ENCODE data around the gene KRTAP5-7.

The KRTAP5-7 gene

DNA sequence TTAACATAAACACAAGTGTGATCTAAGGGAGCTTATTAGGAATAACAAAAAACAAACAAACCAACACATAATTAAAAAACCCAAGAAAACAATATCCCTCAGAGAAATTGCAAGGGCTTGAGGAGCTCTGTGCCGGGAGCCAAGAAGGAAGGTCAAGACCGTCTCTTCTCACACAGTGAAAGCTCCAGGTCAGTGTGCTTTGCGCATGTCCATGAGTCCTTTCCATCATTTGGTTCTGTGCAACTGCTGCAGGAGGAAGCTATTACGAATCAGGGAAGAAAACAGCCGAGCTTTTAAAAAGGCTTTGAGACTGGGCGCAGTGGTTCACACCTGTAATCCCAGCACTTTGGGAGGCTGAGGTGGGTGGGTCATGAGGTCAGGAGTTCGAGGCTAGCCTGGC is 15.3 kb downstream of the KRTAP5-7 start:
- TF ChIP-seq, protein P1, sequence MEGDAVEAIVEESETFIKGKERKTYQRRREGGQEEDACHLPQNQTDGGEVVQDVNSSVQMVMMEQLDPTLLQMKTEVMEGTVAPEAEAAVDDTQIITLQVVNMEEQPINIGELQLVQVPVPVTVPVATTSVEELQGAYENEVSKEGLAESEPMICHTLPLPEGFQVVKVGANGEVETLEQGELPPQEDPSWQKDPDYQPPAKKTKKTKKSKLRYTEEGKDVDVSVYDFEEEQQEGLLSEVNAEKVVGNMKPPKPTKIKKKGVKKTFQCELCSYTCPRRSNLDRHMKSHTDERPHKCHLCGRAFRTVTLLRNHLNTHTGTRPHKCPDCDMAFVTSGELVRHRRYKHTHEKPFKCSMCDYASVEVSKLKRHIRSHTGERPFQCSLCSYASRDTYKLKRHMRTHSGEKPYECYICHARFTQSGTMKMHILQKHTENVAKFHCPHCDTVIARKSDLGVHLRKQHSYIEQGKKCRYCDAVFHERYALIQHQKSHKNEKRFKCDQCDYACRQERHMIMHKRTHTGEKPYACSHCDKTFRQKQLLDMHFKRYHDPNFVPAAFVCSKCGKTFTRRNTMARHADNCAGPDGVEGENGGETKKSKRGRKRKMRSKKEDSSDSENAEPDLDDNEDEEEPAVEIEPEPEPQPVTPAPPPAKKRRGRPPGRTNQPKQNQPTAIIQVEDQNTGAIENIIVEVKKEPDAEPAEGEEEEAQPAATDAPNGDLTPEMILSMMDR (IDR thresholded peaks at IDR 0.05; ENCODE audit: control extremely low read depth, extremely low read depth, low read depth, missing control alignments) = no peak
- ChIA-PET POLR2A (no interaction called here), CTCF (interaction anchor here (1.2 to 2.7 kb wide), 2 partner anchors 21 to 38 kb away, joined by 5 to 13 read pairs; no protein-coding TSS in a partner anchor)
- DNase-seq (ENCODE audit: extremely low spot score) = no peak

DNA sequence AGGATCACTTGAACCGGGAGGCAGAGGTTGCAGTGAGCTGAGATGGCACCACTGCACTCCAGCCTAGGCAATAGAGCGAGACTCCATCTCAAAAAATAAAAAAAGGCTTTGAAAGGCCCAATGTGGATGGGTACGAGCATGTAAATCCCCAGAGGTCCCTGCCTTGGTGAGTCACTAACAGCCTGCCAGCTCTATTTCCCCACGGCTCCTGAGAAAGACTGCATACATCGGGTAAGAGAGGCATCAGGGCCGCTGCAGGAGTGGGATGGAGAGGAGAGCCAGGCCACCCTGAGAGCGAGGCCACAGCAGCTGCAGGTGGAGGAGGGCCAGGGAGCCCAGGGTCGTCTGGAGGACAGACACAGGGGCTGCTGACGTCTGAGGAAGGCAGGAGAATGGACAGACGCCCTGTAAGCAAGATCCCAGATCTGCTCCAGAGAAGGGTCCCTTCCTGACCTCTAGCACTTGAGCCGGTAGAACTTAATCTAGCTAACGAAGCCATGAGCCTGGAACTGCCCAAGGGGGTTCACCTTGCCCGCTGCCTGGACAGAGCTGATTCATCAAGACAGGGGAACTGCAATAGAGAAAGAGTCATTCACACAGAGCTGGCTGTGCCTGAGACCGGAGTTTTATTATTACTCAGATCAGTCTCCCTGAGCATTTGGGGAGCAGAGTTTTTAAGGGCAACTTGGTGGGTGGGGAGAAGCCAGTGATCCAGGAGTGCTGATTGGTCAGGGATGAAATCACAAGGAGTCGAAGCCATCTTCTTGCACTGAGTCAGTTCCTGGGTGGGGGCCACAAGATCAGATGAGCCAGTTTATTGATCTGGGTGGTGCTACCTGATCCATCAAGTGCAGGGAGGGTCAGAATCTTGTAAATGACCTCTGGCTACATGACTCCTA is 16.1 kb downstream of the KRTAP5-7 start:
- TF ChIP-seq, protein P1 (IDR thresholded peaks at IDR 0.05; ENCODE audit: control extremely low read depth, extremely low read depth, low read depth, missing control alignments) = no peak
- POLR2A ChIA-PET = no interaction called here
- CTCF ChIA-PET = interaction anchor here (1.2 to 2.7 kb wide), 2 partner anchors 20 to 37 kb away, joined by 5 to 13 read pairs; no protein-coding TSS in a partner anchor
- DNase-seq (ENCODE audit: extremely low spot score) = no peak

DNA sequence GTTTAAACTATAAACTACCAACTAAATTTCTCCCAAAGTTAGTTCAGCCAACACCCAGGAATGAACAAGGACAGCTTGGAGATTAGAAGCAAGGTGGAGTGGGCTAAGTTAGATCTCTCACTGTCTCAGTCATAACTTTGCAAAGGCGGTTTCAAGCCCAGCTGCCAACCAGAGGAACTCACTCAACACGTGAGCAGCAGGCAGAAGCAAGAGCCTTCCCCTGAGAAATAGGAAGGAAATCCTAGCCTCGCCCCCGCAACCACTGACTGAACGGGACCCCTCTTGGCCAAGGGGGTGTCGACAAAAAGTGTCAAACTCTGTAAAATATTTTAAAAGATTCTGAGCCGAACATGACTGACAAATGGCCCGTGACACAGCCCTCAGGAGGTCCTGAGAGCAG is 16.8 kb downstream of the KRTAP5-7 start:
- TF ChIP-seq, protein P1 (IDR thresholded peaks at IDR 0.05; ENCODE audit: control extremely low read depth, extremely low read depth, low read depth, missing control alignments) = no peak
- POLR2A ChIA-PET = no interaction called here
- CTCF ChIA-PET = interaction anchor here (2.7 kb wide), 1 partner anchor 19 kb away, joined by 13 read pairs; no protein-coding TSS in a partner anchor
- no peak for DNase-seq (ENCODE audit: extremely low spot score)

DNA sequence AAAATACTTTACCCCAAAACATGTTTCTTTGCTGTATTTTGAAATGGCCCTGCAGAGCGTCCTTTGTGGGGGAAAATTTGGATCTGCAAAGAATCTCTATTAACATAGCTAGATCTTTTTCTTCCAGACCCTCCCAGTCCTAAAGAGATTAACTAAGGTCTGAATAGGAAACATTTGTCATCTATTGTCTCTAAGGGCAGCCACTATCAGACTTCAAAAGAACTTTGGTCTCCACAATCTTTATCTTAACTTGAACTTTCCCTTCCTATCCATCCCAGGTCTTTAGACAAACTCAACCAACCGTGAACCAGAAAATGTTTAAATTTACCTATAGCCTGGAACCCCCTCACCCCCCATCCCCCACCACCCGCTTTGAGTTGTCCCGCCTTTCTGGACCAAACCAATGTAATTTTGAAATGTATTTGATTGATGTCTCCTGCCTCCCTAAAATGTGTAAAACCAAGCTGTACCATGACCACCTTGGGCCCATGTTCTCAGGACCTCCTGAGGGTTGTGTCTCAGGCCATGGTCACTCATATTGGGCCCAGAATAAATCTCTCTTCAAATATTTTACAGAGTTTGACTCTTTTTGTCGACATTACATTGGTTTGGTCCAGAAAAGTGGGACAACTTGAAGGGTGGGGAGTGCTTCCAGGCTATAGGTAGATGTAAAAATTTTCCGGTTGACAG is 17.6 kb downstream of the KRTAP5-7 start:
- CTCF ChIA-PET = no interaction called here
- POLR2A ChIA-PET = no interaction called here
- TF ChIP-seq, protein P1 (IDR thresholded peaks at IDR 0.05; ENCODE audit: control extremely low read depth, extremely low read depth, low read depth, missing control alignments) = no peak
- no peak for DNase-seq (ENCODE audit: extremely low spot score)

DNA sequence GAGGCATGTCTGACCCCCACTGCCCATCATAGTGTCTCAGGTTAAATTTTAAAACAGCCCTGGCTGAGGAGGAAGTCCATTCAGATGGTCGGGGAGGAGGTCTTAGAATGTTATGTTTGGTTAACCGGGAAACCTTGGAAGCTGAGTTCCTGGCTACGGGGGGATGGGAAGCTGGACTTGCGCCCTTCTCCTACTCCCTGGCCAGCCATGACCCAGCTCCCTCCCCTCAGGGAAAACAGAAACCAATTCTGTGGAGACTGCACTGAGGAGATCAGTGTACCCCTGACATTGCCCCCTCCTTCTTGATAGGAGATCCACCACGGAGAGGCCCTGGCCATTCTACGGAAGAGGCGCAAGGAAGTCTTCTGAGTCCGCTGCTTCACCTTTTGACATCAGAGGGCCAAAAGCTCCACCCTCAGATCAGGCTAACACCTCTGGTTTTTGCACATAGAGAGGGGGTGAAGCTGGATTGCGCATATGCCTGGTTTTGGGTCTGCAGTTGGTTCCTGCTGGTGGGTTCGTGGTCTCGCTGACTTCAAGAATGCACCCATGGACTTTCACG is 18.4 kb downstream of the KRTAP5-7 start:
- POLR2A ChIA-PET = no interaction called here
- CTCF ChIA-PET = interaction anchor here (1.5 kb wide), 1 partner anchor 11 kb away, joined by 4 read pairs; no protein-coding TSS in a partner anchor
- DNase-seq (ENCODE audit: extremely low spot score) = no peak
- TF ChIP-seq, protein P1 (IDR thresholded peaks at IDR 0.05; ENCODE audit: control extremely low read depth, extremely low read depth, low read depth, missing control alignments) = no peak

DNA sequence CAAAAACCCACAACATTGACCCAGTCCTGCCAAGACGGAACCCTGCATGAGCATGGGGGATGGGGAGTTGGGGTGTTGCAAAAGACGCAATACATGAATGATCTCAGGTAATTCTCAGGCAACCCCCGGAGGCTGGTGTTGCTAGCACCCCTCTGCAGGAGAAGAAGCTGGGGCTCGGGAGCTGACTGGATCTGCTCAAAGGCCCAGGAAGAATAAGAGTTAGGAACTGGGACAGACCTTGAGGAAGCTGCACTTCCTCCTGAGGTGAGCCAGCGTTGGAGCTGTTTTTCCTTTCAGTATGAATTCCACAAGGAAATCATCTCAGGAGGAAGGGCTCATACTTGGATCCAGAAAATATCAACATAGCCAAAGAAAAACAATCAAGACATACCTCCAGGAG is 21.1 kb downstream of the KRTAP5-7 start, which contains the start of gene KRTAP5-9:
TSS of gene KRTAP5-9 (plus strand) at position 301 of the 400 bp plus-strand sequence. CDS start 238 bp downstream, outside the sequence.
- CTCF ChIA-PET = interaction anchor here (2.9 kb wide), 1 partner anchor 14 kb away, joined by 18 read pairs; no protein-coding TSS in a partner anchor
- DNase-seq (ENCODE audit: extremely low spot score) = no peak
- TF ChIP-seq, protein P1 (IDR thresholded peaks at IDR 0.05; ENCODE audit: control extremely low read depth, extremely low read depth, low read depth, missing control alignments) = no peak
- POLR2A ChIA-PET = no interaction called here

All from GM10248 (cell line).